HG03159 (cell line): ENCODE measurements around the gene ERO1B.
"Not testable (repeated sequence)": the region's sequence is repeated elsewhere in the genome, so short reads cannot be mapped to it uniquely, and the experiment has no call there.

Experiments used
- ATAC-seq: cut with Tn5 transposase; IDR thresholded peaks from one replicate; pipeline ENCODE4 v1.9.1; 2021; ENCODE audit warnings: mild to moderate bottlenecking, moderate library complexity; ENCODE audit not compliant: unreplicated experiment

The ERO1B gene

GRCh38 chr1:236193184-236193583 is 88.6 kb downstream of the ERO1B start:
- ATAC-seq, result no peak

- not testable (repeated sequence) for ATAC-seq
Measured at GRCh38 chr1:236188084-236188483, 93.7 kb downstream of the ERO1B start.

- not testable (repeated sequence) for ATAC-seq
Measured at GRCh38 chr1:236186471-236186870, 95.3 kb downstream of the ERO1B start.

DNA sequence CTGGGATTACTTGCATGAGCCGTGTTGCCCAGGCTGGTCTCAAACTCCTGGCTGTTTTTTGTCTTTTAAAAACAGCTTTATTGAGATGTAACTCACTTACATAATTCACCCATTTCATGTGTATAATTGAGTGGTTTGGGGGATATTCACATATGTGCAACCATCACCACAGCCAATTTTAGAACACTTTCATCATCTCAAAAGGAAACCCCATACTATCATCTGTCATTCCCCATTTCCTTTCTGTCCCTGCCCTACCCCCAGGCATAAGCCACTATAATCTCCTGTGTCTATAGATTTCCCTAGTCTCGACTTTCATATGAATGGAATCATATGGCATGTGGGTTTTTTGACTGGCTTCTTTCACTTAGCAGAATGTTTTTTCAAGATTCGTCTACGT is 96.1 kb downstream of the ERO1B start:
- no peak for ATAC-seq

DNA sequence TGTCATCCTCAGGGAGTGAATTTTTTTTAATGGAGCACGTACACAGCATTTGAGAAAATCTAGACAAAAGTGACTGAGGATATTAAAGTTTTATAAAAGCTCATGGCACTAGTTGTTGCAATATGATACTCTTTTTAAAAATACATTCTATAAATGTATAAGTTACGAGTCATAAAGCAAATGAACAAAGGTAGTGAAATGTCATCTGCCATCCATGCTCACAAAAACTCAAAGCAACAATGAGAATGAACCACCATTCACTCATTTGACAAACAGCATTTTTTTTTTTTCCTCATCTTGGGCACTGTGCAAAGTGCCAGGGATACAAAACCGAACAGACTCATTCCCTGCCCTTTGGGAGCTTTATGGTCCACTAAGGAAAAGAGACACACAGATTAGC is 100.7 kb downstream of the ERO1B start:
- ATAC-seq, result no peak

DNA sequence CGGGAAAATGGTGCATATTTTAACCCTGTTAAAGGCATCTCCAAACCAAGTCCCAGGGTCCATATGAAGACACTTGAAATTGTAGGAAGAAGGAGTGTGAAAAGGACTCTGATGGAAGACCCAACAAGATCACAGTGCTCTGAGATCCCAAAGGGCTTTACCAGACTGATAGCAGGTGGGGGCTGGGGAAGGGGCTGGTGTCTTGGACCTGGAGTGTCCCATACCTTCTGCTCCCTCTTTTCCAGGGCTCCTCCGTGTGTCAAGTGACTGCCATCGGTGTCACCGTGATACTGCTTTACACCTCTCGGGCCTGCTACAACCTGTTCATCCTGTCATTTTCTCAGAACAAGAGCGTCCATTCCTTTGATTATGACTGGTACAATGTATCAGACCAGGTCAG is 102.1 kb downstream of the ERO1B start:
- ATAC-seq, result no peak

DNA sequence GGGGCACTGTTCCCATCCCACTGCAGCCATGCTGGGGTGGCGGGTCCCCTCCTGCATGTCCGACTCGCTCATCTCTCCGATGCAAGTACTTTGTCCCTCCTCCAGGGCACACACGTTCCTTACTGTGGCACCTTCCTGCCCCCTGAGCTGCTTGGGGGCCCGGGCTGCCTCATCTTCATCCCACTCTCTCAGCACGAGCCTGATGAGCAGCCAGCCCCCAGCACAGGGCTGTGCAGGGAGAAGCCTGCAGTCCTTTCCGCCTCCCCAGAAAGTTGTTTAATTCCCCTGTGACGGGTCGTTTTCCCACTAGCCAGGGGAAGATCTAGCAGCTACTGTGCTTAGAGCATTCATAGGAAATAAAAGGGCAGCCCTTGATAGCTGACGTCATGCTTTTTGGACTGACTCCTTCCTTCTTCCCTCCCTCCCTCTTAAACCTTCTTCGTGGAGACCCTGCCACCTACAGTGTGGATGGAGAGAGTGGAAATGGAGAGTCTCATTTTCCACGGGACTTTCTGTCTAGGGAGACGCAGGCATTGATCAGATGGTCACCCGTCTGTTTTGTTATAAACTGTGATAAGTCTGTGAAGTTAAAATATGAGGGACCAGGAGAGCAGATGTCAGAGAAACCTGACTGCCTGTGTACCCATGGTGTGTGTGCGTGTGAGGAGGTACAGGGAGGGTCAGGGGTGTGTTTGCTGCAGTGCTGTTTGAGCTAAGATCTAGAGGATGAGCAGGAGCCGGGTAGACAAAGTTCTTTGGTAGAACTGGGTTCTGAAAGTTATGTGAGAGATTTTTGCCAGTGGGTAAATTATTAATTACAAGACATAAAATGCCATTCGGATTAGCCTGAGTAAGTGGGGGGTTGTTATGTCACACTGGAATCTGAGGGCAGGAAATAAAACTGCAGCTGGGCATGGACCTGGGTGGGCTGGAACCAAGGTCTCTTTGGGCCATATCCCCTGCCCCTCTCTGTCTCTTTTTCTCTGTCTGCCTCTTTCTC is 105.1 kb downstream of the ERO1B start:
- ATAC-seq, result no peak

GRCh38 chr1:236175642-236176336 is 106.0 kb downstream of the ERO1B start:
- ATAC-seq, result peak; percentile 53

DNA sequence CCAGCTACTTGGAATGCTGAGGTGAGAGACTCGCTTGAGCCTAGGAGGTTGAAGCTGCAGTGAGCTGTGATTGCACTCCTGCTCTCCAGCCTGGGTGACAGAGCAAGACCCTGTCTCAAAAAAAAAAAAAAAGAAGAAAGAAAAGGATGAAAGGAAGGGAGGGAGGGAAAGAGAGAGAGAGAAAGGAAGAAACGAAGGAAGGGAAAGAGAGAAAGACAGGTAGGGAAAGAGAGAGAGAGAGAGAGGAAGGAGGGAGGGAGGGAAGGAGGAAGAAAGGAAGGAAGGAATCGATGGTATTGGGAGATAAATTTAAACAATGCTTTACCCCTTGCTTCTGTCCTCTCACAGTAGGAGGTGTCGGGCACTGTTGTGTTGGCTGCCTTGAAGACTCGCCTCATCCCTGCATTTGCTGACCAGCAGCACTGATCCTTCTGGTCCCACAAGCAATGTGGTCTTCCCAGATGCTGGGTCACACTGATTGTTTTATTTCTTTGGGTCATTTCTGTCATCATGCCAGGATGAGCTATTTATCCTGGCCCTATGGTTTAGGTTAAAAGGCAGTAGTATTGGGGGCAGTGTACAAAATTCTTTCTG is 108.5 kb downstream of the ERO1B start:
- no peak for ATAC-seq

GRCh38 chr1:236172041-236172579 is 109.6 kb downstream of the ERO1B start:
- no peak for ATAC-seq

- no peak for ATAC-seq
Measured at GRCh38 chr1:236168716-236169429, 112.9 kb downstream of the ERO1B start.

DNA sequence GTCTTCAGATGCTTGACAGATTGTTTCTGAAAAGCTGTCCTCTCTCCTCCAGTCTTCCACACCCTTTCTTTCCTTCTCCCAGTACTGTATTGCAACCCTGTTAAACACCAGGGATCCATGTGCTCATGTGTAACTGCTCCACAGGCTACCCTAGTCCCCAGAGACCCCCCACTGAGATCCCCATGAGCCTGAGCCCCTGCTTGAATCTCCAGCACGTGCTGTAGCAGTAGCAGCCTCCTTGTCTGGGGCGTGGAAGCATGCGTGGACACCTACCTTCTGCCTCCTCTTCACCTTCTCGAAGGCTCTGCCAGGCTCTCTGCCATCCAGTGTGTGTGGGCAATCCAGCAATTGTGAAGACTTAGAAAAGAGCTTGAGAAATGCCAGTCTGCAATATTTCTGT is 114.2 kb downstream of the ERO1B start:
- ATAC-seq, result no peak

GRCh38 chr1:236167154-236167553 is 114.6 kb downstream of the ERO1B start:
- no peak for ATAC-seq

DNA sequence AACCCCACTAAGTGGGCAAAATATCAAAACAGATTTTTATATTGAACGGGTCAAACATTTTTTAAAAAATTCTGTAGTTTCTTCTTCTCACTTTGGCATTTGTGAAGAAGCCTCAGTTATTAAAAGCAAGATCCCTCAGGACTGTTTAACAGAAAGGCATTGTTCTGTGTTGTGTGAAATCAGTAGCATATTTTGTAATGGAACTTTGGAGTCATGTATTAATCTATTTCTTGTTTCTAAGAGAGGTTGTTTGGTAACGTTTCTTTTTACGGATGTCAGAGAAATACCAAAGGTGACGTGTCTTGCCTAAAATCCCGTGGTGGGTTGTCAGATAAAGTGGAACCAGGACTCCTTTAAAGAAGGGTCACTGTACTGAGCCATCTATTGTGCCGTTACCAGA is 115.7 kb downstream of the ERO1B start:
- ATAC-seq, result no peak
